HL-60 (cell line): ENCODE measurements around the gene HOXB13.

Experiments used
- DNase-seq, 2 experiments: peaks; one replicate each; pipeline ENCODE4 v3.0.0-alpha.2; 2010 to 2020; ENCODE audit warnings: low read depth in 1 of 2, low spot score in 1 of 2
- H3K27ac ChIP-seq: fragments of 250-450 bp; sonication (Bioruptor Pico); replicated peaks from 2 replicates; pipeline ENCODE4 v1.5.1; 2020; ENCODE audit warnings: mild to moderate bottlenecking, moderate library complexity
- H3K27me3 ChIP-seq: fragments of 250-450 bp; sonication (Bioruptor Pico); 2 replicates; pipeline ENCODE4 v1.5.1; 2021; ENCODE audit warnings: mild to moderate bottlenecking, moderate library complexity; ENCODE audit not compliant: insufficient read depth, poor library complexity, severe bottlenecking
- H3K4me3 ChIP-seq: replicated peaks from 2 replicates; pipeline ENCODE4 v1.5.1; 2011; ENCODE audit warnings: mild to moderate bottlenecking, control low read depth, low read length; ENCODE audit not compliant: insufficient read depth
- CTCF ChIP-seq: IDR thresholded peaks from one replicate; pipeline ENCODE4 v1.5.1; 2011; ENCODE audit warnings: low read length, control low read depth, inconsistent platforms; ENCODE audit not compliant: insufficient read depth
- GABPA ChIP-seq: IDR thresholded peaks from 2 replicates; pipeline ENCODE4 v1.6.1; 2012; ENCODE audit warnings: low read depth
- POLR2AphosphoS5 ChIP-seq: IDR thresholded peaks from 2 replicates; pipeline ENCODE4 v1.6.1; 2012; ENCODE audit warnings: low read depth
- REST ChIP-seq: IDR thresholded peaks from 2 replicates; pipeline ENCODE4 v1.6.1; 2012; ENCODE audit warnings: low read depth; ENCODE audit not compliant: insufficient replicate concordance
- SPI1 ChIP-seq: IDR thresholded peaks from 2 replicates; pipeline ENCODE4 v1.6.1; 2012; ENCODE audit warnings: low read depth, mild to moderate bottlenecking, borderline replicate concordance

HOXB13 gene

GRCh38 chr17:48761114-48761513, 32.6 kb upstream of the HOXB13 start:
- DNase-seq: no peak
- H3K4me3 ChIP-seq: no peak overlapping the region
- TF ChIP-seq CTCF (no peak), GABPA (no peak), POLR2AphosphoS5 (no peak), REST (no peak), SPI1 (no peak)
- H3K27me3 ChIP-seq: peaks cover 8% of the 10 kb centered on the region
- no peak overlapping the region for H3K27ac ChIP-seq

GRCh38 chr17:48760411-48760810, 31.9 kb upstream of the HOXB13 start:
- DNase-seq: no peak
- Histone ChIP-seq H3K27me3 (peaks cover 11% of the 10 kb centered on the region), H3K27ac (no peak overlapping the region), H3K4me3 (no peak overlapping the region)
- TF ChIP-seq REST (no peak), SPI1 (no peak), CTCF (no peak), GABPA (no peak), POLR2AphosphoS5 (no peak)

- DNase-seq: no peak
- H3K27me3 ChIP-seq: peaks cover 17% of the 10 kb centered on the region
- H3K4me3 ChIP-seq: no peak overlapping the region
- no peak overlapping the region for H3K27ac ChIP-seq
- TF ChIP-seq CTCF (no peak), SPI1 (no peak), REST (no peak), GABPA (no peak), POLR2AphosphoS5 (no peak)
Measured at GRCh38 chr17:48759288-48759687, 30.7 kb upstream of the HOXB13 start.
